Stomach (tissue), 4 donors: ENCODE measurements around the gene KHDRBS2.

Source experiments
- CTCF ChIP-seq, 7 experiments: fragments of 450-650 bp in 4 of 7; fragments of 200-600 bp in 3 of 7; sonication (generic) in 3 of 7; IDR thresholded peaks; one replicate each; pipeline ENCODE4 v1.5.1; 2016 to 2019; ENCODE audit warnings: antibody characterized with exemption in 7 of 7, control low read depth in 2 of 7, mild to moderate bottlenecking in 1 of 7
- POLR2A ChIP-seq, 4 donors: fragments of 450-650 bp; IDR thresholded peaks; one replicate each; pipeline ENCODE4 v1.6.1; 2016; ENCODE audit warnings: antibody characterized with exemption in 4 of 4, control low read depth in 2 of 4, mild to moderate bottlenecking in 1 of 4, moderate library complexity in 1 of 4
- POLR2AphosphoS5 ChIP-seq, 3 donors: sonication (generic); formaldehyde crosslinking; IDR thresholded peaks; one replicate each; pipeline ENCODE4 v1.6.1; 2016; ENCODE audit warnings: antibody characterized with exemption in 3 of 3

- TF ChIP-seq POLR2A (IDR thresholded peaks at IDR 0.05) (no peak), CTCF (IDR thresholded peaks at IDR 0.05) (no peak), POLR2AphosphoS5 (IDR thresholded peaks at IDR 0.05) (no peak)
Measured at GRCh38 chr6:62272114-62272513, 13.9 kb downstream of the KHDRBS2 start.
